ENCODE data around the gene GRM3. TPM values are rescaled to one million over a fixed set of nuclear protein-coding genes. Genes with fewer than 3 reads are reported as not detected.
A peak's percentile ranks its signal among the peaks of the same experiment; 100 is the strongest.

The GRM3 gene
- total and polyA plus RNA-seq, 2 of the 13 experiments (the other 11 are each of a cell fraction or from before 2014, with no cell fraction given) = not detected

GRCh38 chr7:86775203-86775602 is 131.5 kb downstream of the GRM3 start:
- no TSS peak for BruUV-seq (replicated peaks)
- Histone ChIP-seq H3K79me2 (ENCODE audit: insufficient read depth, low read length) (no peaks in the 10 kb centered on the region), H3K9ac (ENCODE audit: insufficient read depth, low read depth, low read length) (no peak overlapping the region), H3K27ac (ENCODE audit: extremely low read length, insufficient read depth, low read length) (no peak overlapping the region), H3K27me3 (ENCODE audit: control insufficient read depth in 1 of 2, insufficient read depth in 2 of 2, low read length in 2 of 2) (no peaks in the 10 kb centered on the region), H4K20me1 (ENCODE audit: insufficient read depth, low read length) (no peaks in the 10 kb centered on the region), H3K4me3 (replicated peaks in 1 of 3; ENCODE audit: insufficient read depth in 1 of 3, low read depth in 2 of 3, low read length in 3 of 3) (no peak overlapping the region), H3K9me3 (ENCODE audit: low read length) (no peaks in the 10 kb centered on the region), H3K4me2 (ENCODE audit: low read depth, low read length) (no peak overlapping the region), H2AFZ (ENCODE audit: low read length) (no peak overlapping the region), H3K36me3 (replicated peaks in 1 of 2; ENCODE audit: control insufficient read depth in 1 of 2, insufficient read depth in 2 of 2, low read length in 2 of 2) (no peaks in the 10 kb centered on the region), H3K4me1 (ENCODE audit: insufficient read depth, low read length) (no peaks in the 10 kb centered on the region)
- intact Hi-C loops (cut with micrococcal nuclease; ENCODE audit: unreplicated experiment) = no loop called here
- ATAC-seq = no peak
- POLR2A ChIA-PET = no interaction called here
- peak; percentile 16; the same call in 1 of the 2 replicates for TF ChIP-seq MAFF (IDR thresholded peaks at IDR 0.05; ENCODE audit: low read depth, low read length)
- TF ChIP-seq ZNF770 (CRISPR knock-in tag; IDR thresholded peaks at IDR 0.05) = no peak
- peak; percentile 73 for TF ChIP-seq ATF7 (IDR thresholded peaks at IDR 0.05)
- TF ChIP-seq ATF7 (CRISPR knock-in tag; IDR thresholded peaks at IDR 0.05) = no peak
- TF ChIP-seq MAFK (conservative IDR thresholded peaks at IDR 0.05 in 1 of 2, IDR thresholded peaks at IDR 0.05 in 1 of 2; ENCODE audit: low read length in 2 of 2) = peak; percentile 15 to 36; a peak in 2 of 4 replicates
- no peak for TF ChIP-seq ZNF354B (CRISPR knock-in tag; IDR thresholded peaks at IDR 0.05)
- CTCF ChIA-PET (ENCODE audit: low intra/inter-chr PET ratio, low total read pairs) = no interaction called here
- no peak for DNase-seq (ENCODE audit: low spot score)
- in situ Hi-C loops (cut with HindIII; ENCODE audit: extremely low pct_ligation_motif_present, low pct_unique_long_range_greater_than_20kb) = no loop called here
- no peak for FAIRE-seq

- WGBS (ENCODE audit: low lambda C conversion rate) = 0% methylated on average over 1 of the region's 1 CpG
- in situ Hi-C loops (cut with HindIII; ENCODE audit: extremely low pct_ligation_motif_present, low pct_unique_long_range_greater_than_20kb) (no loop called here), intact Hi-C loops (cut with micrococcal nuclease; ENCODE audit: unreplicated experiment) (no loop called here)
- TF ChIP-seq CSRNP2 (CRISPR knock-in tag; conservative IDR thresholded peaks at IDR 0.05; ENCODE audit: low read depth) = no peak
- no peak for TF ChIP-seq THRA (CRISPR knock-in tag; IDR thresholded peaks at IDR 0.05; ENCODE audit: borderline replicate concordance)
- no peak for TF ChIP-seq RARA (CRISPR knock-in tag; IDR thresholded peaks at IDR 0.05)
- no peak for TF ChIP-seq ZNF281 (CRISPR knock-in tag; IDR thresholded peaks at IDR 0.05; ENCODE audit: borderline replicate concordance)
- TF ChIP-seq RFXAP (CRISPR knock-in tag; IDR thresholded peaks at IDR 0.05; ENCODE audit: borderline replicate concordance) = no peak
- no peak for TF ChIP-seq ZMYM3 (CRISPR knock-in tag; IDR thresholded peaks at IDR 0.05)
Measured at GRCh38 chr7:86776136-86776535, 132.4 kb downstream of the GRM3 start.

More at GRCh38 chr7:86776136-86776535, 132.4 kb downstream of the GRM3 start:
- ATAC-seq = no peak
- H3K79me2 ChIP-seq (ENCODE audit: insufficient read depth, low read length) = no peaks in the 10 kb centered on the region
- H3K27ac ChIP-seq (ENCODE audit: extremely low read length, insufficient read depth, low read length) = no peak overlapping the region
- BruUV-seq (replicated peaks) = no TSS peak
- H3K4me3 ChIP-seq (replicated peaks in 1 of 3; ENCODE audit: insufficient read depth in 1 of 3, low read depth in 2 of 3, low read length in 3 of 3) = no peak overlapping the region
- H3K4me1 ChIP-seq (ENCODE audit: insufficient read depth, low read length) = no peaks in the 10 kb centered on the region
- CTCF ChIA-PET (ENCODE audit: low intra/inter-chr PET ratio, low total read pairs) = no interaction called here
- POLR2A ChIA-PET = no interaction called here
- no peak overlapping the region for H2AFZ ChIP-seq (ENCODE audit: low read length)
- no peaks in the 10 kb centered on the region for H4K20me1 ChIP-seq (ENCODE audit: insufficient read depth, low read length)
- H3K9me3 ChIP-seq (ENCODE audit: low read length) = no peaks in the 10 kb centered on the region
- no peaks in the 10 kb centered on the region for H3K27me3 ChIP-seq (ENCODE audit: control insufficient read depth in 1 of 2, insufficient read depth in 2 of 2, low read length in 2 of 2)
- H3K9ac ChIP-seq (ENCODE audit: insufficient read depth, low read depth, low read length) = no peak overlapping the region
- no peak overlapping the region for H3K4me2 ChIP-seq (ENCODE audit: low read depth, low read length)
- FAIRE-seq = no peak
- DNase-seq (ENCODE audit: low spot score) = no peak
- no peaks in the 10 kb centered on the region for H3K36me3 ChIP-seq (replicated peaks in 1 of 2; ENCODE audit: control insufficient read depth in 1 of 2, insufficient read depth in 2 of 2, low read length in 2 of 2)

Data from HepG2 (cell line).